PC-3 (cell line): ENCODE results near the gene MIDN. TPM values are rescaled to one million over a fixed set of nuclear protein-coding genes. Genes with fewer than 3 reads are reported as not detected.

ENCODE experiments used
- ATAC-seq: fragments of 200-7000 bp; cut with Tn5 transposase; 2 replicates; pipeline ENCODE4 v1.9.1; 2020; ENCODE audit warnings: mild to moderate bottlenecking, moderate library complexity
- BruUV-seq: library from RNA; stranded (reverse); fragments of 400-500 nt; replicated peaks from 2 replicates; lab custom pipeline; 2021; lab: Mats Ljungman, UMichigan
- CTCF ChIA-PET: fragments of 300-600 bp; sonication (Branson Sonifier 250); formaldehyde crosslinking; loops from one replicate; lab custom pipeline; 2022; ENCODE audit warnings: antibody characterized with exemption; lab: Charles Lee
- POLR2A ChIA-PET: fragments of 300-600 bp; sonication (Branson Sonifier 250); formaldehyde crosslinking; loops from one replicate; lab custom pipeline; 2022; ENCODE audit warnings: antibody characterized with exemption; ENCODE audit not compliant: unreplicated experiment; lab: Charles Lee
- DNase-seq: peaks from one replicate; pipeline ENCODE4 v3.0.0-alpha.2; 2015
- H2AFZ ChIP-seq: fragments of 300-600 bp; sonication (generic); 2 replicates; pipeline ENCODE4 v1.6.0; 2016; ENCODE audit warnings: antibody characterized with exemption, low read length
- H3F3A ChIP-seq: fragments of 300-600 bp; sonication (generic); one replicate; pipeline ENCODE4 v1.6.0; 2017; ENCODE audit warnings: antibody characterized with exemption, low read length, control low read depth, mild to moderate bottlenecking; ENCODE audit not compliant: unreplicated experiment
- H3K27ac ChIP-seq: fragments of 300-600 bp; sonication (generic); 2 replicates; pipeline ENCODE4 v1.5.1; 2016; ENCODE audit warnings: mild to moderate bottlenecking, low read length
- H3K27me3 ChIP-seq: fragments of 300-600 bp; sonication (generic); 2 replicates; pipeline ENCODE4 v1.6.1; 2016; ENCODE audit warnings: low read length, mixed read lengths
- H3K36me3 ChIP-seq: fragments of 300-600 bp; sonication (generic); 2 replicates; pipeline ENCODE4 v1.6.1; 2016; ENCODE audit warnings: low read depth, mixed run types, low read length, mixed read lengths
- H3K4me1 ChIP-seq: fragments of 300-600 bp; sonication (generic); 2 replicates; pipeline ENCODE4 v1.5.1; 2016; ENCODE audit warnings: low read length; ENCODE audit not compliant: insufficient read depth
- H3K4me2 ChIP-seq: fragments of 300-600 bp; sonication (generic); 2 replicates; pipeline ENCODE4 v1.6.0; 2016; ENCODE audit warnings: low read length
- H3K4me3 ChIP-seq: fragments of 300-600 bp; sonication (generic); 2 replicates; pipeline ENCODE4 v1.5.1; 2016; ENCODE audit warnings: mild to moderate bottlenecking, low read length, mixed read lengths
- H3K79me2 ChIP-seq: fragments of 300-600 bp; sonication (generic); 2 replicates; pipeline ENCODE4 v1.6.1; 2017; ENCODE audit warnings: low read length, mixed read lengths
- H3K9ac ChIP-seq: fragments of 300-600 bp; sonication (generic); 2 replicates; pipeline ENCODE4 v1.6.0; 2016; ENCODE audit warnings: mild to moderate bottlenecking, low read length
- H3K9me2 ChIP-seq: fragments of 300-600 bp; sonication (generic); replicated peaks from 2 replicates; pipeline ENCODE4 v1.6.1; 2016; ENCODE audit warnings: mixed run types, low read length, mixed read lengths
- H3K9me3 ChIP-seq: fragments of 300-600 bp; sonication (generic); 2 replicates; pipeline ENCODE4 v1.6.1; 2016; ENCODE audit warnings: low read length, mixed read lengths
- H4K20me1 ChIP-seq: fragments of 300-600 bp; sonication (generic); 2 replicates; pipeline ENCODE4 v1.6.1; 2016; ENCODE audit warnings: low read length, mixed read lengths
- CTCF ChIP-seq: fragments of 300-600 bp; sonication (generic); conservative IDR thresholded peaks from 2 replicates; pipeline ENCODE4 v1.5.1; 2017; ENCODE audit warnings: antibody characterized with exemption, low read depth, mild to moderate bottlenecking, low read length
- EZH2 ChIP-seq: fragments of 300-600 bp; sonication (generic); IDR thresholded peaks from one replicate; pipeline ENCODE4 v1.6.1; 2017; ENCODE audit warnings: antibody characterized with exemption, mild to moderate bottlenecking, low read length; ENCODE audit not compliant: unreplicated experiment
- EZH2phosphoT487 ChIP-seq: fragments of 300-600 bp; sonication (generic); IDR thresholded peaks from 2 replicates; pipeline ENCODE4 v1.6.1; 2018; ENCODE audit warnings: mild to moderate bottlenecking, antibody characterized with exemption, low read length, borderline replicate concordance
- intact Hi-C: fragments of 100-400 bp; cut with micrococcal nuclease; formaldehyde crosslinking; loops from 2 replicates; pipeline ENCODE4 v1.9.0; 2023
- total RNA-seq: library from RNA; depleted of rRNA; stranded (reverse); fragments of >200 nt; gene quantifications from 2 replicates; pipeline ENCODE4 v1.2.3, GENCODE V29; 2014

Gene MIDN
- total RNA-seq, 1 experiment from 2014 or later: 17.3 TPM

GRCh38 chr19:1216756-1217155 lies 31.6 kb upstream of the MIDN start:
- DNase-seq (no peak), ATAC-seq (no peak)
- ChIA-PET CTCF (interaction anchor here (0.5 kb wide), 1 partner anchor 22 kb away, joined by 7 read pairs; no protein-coding TSS in a partner anchor), POLR2A (no interaction called here)
- Histone ChIP-seq H3K36me3 (no peaks in the 10 kb centered on the region), H2AFZ (no peak overlapping the region), H3K9ac (no peak overlapping the region; the same call in 1 of the 2 replicates), H3K9me3 (no peaks in the 10 kb centered on the region), H3F3A (no peaks in the 10 kb centered on the region), H3K4me1 (peaks cover 25% of the 10 kb centered on the region), H3K9me2 (no peaks in the 10 kb centered on the region), H3K27ac (peak overlapping the region; percentile 52), H3K4me3 (no peak overlapping the region), H3K27me3 (no peaks in the 10 kb centered on the region), H3K79me2 (peaks cover 65% of the 10 kb centered on the region), H4K20me1 (0 out of 2 replicates have a peak, but pooled peaks cover 2% of the 10 kb centered on the region), H3K4me2 (0 out of 2 replicates have a peak overlapping the region, but pooled peaks have one; percentile 47)
- intact Hi-C loops: no loop called here
- no peak for TF ChIP-seq EZH2
- no peak for TF ChIP-seq EZH2phosphoT487
- no peak for TF ChIP-seq CTCF
- BruUV-seq: no TSS peak

GRCh38 chr19:1217366-1217765 lies 31.0 kb upstream of the MIDN start:
- no peak for TF ChIP-seq EZH2phosphoT487
- no peak for TF ChIP-seq EZH2
- TF ChIP-seq CTCF: no peak
- H3K27me3 ChIP-seq: no peaks in the 10 kb centered on the region
- no peaks in the 10 kb centered on the region for H3K9me3 ChIP-seq
- no peak overlapping the region for H3K9ac ChIP-seq
- ATAC-seq (no peak), DNase-seq (no peak)
- H4K20me1 ChIP-seq: 0 out of 2 replicates have a peak, but pooled peaks cover 2% of the 10 kb centered on the region
- H3K4me1 ChIP-seq: peaks cover 25% of the 10 kb centered on the region
- POLR2A ChIA-PET: no interaction called here
- H3K4me3 ChIP-seq: no peak overlapping the region
- no peak overlapping the region for H2AFZ ChIP-seq
- H3K36me3 ChIP-seq: no peaks in the 10 kb centered on the region
- H3F3A ChIP-seq: no peaks in the 10 kb centered on the region
- CTCF ChIA-PET: no interaction called here
- no peak overlapping the region for H3K4me2 ChIP-seq
- BruUV-seq: no TSS peak
- H3K27ac ChIP-seq: no peak overlapping the region
- peaks cover 59% of the 10 kb centered on the region for H3K79me2 ChIP-seq
- intact Hi-C loops: no loop called here
- H3K9me2 ChIP-seq: no peaks in the 10 kb centered on the region

- H3K4me2 ChIP-seq: no peak overlapping the region
- no TSS peak for BruUV-seq
- H3K9me2 ChIP-seq: no peaks in the 10 kb centered on the region
- H3K79me2 ChIP-seq: peaks cover 44% of the 10 kb centered on the region
- ChIA-PET CTCF (no interaction called here), POLR2A (no interaction called here)
- H3K4me3 ChIP-seq: no peak overlapping the region
- intact Hi-C loops: no loop called here
- no peak overlapping the region for H2AFZ ChIP-seq
- DNase-seq: no peak
- H3K27me3 ChIP-seq: no peaks in the 10 kb centered on the region
- TF ChIP-seq EZH2: no peak
- TF ChIP-seq CTCF: no peak
- TF ChIP-seq EZH2phosphoT487: no peak
- no peak overlapping the region for H3K9ac ChIP-seq
- H4K20me1 ChIP-seq: 0 out of 2 replicates have a peak, but pooled peaks cover 2% of the 10 kb centered on the region
- no peak for ATAC-seq
- no peak overlapping the region for H3K27ac ChIP-seq
- peaks cover 25% of the 10 kb centered on the region for H3K4me1 ChIP-seq
- no peaks in the 10 kb centered on the region for H3K9me3 ChIP-seq
- H3F3A ChIP-seq: no peaks in the 10 kb centered on the region
- H3K36me3 ChIP-seq: no peaks in the 10 kb centered on the region
Observed at GRCh38 chr19:1218751-1219567, 29.4 kb upstream of the MIDN start.
